Activated T-helper 1 cell treated with anti-CD3 and anti-CD28 coated beads, Interleukin-2, amount 50 U/mL, for 16 hours (primary cell): Measurements from ENCODE around the gene SCFD2.

Experiments used
- DNase-seq, 2 donors: peaks; one replicate each; pipeline ENCODE4 v3.0.0-alpha.2; 2020; ENCODE audit warnings: low read depth in 1 of 2, low spot score in 1 of 2

The SCFD2 gene

DNA sequence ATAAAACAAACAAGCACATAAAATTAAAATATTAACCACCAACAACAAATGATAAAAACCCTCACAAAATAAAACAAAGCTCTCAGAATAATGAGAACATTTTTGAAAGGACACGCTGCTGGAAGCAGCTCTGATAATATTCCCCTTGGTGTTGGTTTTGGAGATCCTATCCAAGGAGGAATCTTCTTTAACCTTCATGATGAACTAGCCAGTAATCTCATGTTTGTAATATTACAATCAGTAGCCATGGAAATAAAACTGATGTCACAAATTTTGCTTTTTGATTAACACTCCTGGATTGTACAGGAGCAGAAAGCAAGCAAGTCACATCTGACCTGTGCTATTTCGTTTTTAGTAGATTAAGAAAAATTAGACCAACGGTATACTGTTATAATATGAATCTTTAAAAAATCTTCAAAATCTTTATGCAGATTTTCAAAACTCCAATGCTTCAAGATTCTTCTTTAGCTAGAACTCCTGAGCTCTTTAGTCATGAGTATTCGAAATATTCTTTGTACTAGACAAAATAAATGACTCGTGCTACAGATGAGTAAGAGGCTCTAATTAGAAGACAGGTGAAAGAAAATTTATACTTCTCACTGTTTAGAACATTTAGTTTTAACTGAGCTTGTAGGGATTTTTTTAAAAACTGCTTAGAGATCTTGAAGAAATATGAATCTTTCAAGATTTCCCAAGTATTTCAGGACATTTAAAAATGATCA, 349.6 kb downstream of the SCFD2 start:
- DNase-seq = no peak

DNA sequence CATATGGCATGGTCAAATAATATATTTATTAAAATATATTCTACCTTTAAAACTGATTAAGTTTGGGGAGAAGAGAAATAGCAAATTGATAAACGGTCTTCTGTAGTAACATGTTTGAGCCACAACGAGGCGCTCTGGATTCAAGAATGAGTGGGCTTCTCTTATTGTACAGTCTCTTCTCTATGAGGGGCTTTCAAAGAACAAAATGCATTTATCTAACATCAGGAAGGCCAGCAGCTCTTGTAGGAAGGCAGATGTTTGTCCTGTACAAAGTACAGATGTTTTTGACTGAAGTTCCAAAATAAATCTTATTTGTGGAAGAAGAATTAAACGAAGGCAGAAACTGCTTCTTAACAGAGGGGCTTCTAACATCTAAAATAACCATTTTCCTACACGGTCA, 350.2 kb downstream of the SCFD2 start:
- no peak for DNase-seq

DNA sequence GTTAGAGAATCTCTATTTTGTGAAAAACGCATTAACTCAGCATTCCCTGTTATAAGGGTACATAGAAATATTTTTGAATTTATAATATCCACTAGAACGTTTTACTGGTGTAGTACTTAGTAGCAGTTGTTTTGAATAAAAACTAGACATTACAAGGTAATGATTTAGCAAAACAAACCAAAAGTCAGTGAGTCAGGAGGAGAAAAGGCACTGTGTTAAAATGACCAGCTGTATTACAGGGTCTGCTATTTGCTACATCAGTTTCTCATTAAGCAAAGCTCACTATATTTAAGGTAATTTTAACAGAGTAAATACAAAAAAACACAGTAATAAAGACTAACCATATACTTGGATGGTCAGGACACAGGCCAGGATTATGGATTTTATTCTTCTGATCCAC, 351.0 kb downstream of the SCFD2 start:
- DNase-seq = no peak

DNA sequence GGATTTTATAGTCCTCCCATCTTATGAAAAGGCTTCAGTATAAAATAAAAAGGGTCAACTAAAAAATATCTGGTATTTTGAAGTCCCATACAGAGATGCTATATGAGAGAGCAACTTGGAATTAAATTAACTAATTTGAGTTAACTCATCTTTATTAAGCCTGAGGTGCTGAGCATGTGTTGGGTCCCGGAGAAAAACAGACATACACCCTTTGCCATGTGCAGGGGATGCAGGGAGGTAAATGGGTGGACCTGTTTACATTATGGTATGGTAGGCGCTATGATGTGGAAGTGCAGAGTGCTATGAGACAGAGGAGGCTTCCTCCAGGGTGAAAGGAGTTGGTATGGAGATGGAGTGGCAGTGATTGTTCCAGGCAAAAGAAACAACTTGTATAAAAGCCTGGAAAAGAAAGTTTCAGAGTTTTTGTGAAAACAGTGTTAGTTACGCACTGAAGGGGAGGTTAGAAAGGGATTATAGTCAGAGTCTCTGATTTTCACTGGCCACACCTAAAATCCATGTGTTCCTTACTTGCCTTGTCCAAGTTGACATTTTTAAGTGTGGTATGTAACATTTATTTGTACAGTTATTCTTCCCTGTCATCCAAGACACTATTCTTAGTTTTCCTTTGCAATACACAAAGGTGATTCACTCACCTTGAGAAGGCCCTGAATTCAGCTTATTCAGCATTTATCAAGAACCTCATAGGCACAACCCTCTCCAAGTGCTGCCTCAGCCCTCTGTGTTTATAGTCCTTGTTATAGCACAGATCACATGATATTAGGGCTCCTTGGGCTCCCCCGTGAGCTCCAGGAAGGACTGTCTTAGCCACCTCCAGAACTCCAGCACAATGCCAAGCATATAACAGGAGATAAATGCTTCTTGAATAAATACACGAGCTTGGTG, 351.7 kb downstream of the SCFD2 start:
- no peak for DNase-seq

DNA sequence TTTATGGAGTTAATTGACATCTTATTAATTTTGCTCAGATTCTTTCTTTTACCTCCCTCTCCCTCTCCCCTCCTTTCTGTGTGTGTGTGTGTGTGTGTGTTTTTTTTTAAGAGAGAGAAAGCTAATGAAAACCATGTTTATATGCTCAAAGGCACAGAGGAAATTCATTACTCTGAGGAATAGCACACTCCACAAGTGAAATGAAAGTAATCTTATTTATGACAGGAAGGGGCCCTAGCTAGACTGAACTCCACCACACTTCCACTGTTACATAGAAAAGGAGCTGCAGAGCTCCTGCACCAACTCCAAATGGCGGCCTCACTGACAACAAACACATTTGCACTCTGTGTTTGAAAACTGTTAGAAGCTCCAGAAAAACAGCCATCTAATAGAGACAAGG, 353.1 kb downstream of the SCFD2 start:
- no peak for DNase-seq

DNA sequence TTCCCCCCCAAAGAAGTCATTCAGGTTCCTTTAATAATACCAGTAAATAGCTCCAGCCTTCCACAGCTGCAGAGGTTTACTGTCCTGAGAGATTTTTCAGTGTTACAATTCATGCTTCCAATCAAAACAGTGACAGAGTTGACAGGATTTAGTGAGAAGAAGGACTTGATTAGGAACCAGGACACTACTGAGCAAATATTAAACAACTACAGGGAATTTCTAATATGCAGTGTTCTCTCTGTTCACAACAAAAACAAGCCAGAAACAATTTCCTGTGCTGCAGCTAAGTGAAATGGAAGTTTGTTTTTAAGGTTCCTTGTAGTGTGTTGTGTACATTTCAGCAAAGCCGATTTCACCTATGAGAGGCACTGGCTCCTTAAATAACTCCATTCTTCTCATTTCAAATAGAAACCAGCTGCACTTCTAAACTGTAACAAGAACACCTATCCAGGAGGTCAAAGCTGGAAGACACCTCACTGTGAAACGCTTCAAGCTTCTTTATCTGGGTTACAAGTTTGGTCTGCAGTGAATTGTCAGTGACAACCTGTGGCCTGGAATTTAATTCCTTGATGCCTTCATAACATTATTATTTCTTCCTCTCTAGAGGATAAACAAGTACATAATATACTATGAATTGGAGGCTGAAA, 354.5 kb downstream of the SCFD2 start:
- DNase-seq = no peak

DNA sequence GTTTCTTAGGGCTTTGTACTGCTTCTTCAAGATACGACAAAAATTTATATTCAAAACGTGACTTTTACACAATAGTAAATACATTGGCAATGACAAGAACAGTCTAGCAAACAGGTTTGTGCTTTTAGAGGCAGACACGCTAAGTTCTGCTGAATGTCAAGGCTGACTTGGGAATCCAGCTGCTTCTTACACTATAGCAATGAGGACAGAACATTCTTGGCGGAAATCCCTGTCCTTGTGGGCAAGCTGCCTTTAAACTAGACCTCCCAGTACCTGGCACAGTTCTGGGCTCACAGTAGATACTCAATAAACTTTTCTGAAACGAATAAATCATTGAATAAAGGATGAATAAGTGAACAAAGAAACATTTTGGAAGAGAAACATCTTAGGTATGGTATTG, 355.5 kb downstream of the SCFD2 start:
- no peak for DNase-seq

DNA sequence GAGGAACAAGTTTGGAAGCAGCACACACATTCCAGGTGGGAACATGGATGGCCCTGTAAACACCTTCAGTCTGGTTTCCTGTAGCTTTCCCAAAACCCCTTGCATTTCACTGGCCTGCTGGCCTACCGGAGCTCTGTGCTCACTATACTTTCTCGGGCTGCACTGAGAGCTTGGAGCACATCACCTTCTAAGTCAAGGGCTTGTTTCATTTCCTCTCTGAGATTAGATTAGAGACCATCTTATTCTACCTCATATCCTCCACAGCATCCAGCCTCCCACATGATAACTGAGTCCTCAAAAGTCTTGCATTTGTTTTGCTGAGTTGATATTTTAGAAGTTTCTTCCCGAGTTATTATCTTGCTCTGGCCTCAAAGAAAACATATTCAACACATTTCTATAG, 356.0 kb downstream of the SCFD2 start:
- no peak for DNase-seq

DNA sequence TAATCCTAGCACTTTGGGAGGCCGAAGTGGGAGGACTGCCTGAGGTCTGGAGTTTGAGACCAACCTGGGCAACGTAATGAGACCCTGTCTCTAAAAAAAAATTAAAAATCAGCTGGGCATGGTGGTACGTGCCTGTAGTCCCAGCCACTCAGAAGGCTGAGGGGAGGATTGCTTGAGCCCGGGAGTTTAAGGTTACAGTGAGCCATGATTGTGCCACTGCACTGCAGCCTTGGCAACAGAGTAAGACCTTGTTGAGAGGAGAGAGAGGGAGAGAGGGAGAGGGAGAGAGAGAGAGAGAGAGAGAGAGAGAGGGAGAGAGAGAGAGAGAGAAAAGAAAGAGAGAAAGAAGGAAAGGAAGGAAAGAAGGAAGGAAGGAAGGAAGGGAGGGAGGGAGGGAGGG, 358.8 kb downstream of the SCFD2 start:
- DNase-seq = no peak

DNA sequence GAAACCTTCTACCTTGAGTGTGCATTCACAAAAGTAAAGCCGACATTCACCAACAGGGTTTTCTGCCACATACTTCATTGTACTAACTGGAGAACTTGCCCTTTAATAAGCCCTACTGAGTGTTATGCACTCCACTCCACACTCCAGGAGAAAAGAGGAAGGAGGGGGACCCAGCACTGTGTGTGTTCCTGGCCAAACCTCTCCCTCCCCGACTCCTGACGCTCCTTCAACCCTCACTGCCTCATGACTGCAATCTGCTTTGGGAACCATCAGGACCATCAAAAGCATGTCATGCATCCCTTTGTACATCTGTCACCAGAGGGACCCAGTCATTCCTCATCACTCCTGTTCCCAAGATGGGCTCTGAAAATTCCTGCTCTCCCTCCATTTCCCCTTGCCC, 360.1 kb downstream of the SCFD2 start:
- no peak for DNase-seq

DNA sequence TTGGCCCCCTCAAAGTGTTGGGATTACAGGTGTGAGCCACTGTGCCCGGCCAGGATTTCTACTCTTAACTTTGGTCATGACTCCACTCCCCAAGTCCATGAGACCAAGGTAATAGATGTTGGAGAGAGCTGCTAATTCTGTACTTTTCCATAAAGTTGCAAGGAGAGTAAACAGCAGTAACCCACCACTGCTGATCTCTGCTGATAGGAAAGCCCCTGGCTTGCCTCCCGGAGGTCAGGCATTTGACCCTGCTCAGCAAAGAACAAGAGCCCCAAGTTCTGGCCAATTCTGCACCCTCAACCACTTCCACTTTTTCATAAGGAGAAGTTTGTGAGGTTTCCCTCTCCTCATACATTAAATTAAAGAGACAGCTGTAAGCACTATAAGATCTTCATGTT, 360.7 kb downstream of the SCFD2 start:
- DNase-seq = no peak

DNA sequence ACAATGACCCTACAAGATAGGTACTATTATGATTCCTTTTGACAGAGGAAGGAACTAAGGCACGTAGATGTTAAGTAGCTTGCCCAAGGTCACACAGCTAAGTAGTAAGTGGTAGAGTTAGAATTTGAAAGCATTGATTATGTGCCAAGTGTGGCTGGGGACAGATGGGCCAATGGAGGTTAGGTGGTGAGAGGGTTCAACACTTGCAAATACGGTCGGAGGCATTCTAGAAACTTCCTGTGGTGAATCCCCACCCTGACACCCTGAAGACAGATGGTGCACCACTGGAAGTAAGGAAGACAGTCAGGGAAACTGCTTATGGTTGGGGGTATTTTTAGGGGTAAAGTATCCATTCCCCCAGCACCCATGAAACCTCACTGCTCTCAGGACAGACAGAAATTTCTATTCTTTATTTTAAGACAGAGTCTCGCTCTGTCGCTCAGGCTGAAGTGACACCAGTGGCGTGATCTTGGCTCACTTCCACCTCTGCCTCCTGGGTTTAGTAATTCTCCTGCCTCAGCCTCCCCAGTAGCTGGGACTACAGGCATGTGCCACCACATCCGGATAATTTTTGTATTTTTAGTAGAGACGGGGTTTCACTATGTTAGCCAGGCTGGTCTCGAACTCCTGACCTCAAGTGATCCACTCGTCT, 361.2 kb downstream of the SCFD2 start:
- no peak for DNase-seq

DNA sequence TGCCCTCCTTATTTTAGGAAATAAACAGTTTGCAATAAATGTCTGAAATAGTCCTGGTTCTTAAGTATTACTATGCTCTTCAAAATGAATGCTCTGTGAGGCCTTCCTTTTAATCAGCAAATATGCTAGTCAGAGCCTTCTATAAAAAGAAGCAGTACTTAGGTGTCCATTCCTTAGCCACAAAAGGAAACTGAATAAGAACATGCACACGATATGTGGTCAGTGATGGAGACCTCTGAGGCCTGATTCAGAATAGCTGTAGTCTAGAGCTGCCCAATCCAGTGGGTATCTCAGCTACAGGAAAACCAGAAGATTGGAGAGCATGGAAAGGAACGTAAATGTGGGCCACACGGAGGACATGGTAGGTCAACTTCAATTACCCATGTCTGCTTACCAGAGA, 361.9 kb downstream of the SCFD2 start:
- DNase-seq = no peak

DNA sequence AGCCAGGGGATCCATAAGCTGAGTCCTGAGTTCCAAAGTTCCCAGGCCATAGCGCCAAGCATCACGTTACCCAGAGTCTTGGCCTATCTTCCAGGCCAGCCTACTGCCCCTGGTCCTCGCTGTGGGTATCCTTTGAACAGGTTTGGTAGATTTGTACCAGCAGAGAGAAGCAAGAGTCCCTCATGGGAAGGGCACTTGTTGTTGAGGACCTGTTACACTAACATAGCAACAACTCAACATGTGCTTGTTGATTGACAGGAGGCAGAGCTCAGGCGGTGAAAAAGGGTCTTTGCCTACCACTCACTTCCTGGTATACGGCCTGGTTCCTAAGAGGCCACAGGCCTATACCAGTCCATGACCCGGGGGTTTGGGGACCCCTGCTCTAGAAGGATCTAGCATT, 365.3 kb downstream of the SCFD2 start:
- no peak for DNase-seq

DNA sequence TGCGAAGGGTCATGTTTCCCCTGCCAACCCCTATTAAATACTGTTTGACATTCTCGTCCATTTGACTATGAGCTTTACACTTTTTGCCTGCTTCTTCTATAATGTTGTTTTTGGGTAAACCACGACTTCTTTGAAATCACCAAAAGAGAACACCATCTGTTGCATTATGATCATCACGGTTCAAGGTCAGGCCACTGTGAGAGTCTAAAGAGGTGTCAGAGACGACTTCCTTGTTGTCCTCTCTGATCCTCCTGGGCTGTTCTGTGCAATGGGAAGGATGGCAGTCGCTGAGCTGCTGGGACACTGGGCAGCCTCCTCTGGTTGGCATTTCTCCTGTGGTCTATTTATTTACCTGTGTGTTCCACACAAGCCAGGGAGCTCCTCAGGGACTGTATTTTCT, 366.2 kb downstream of the SCFD2 start:
- DNase-seq = no peak

DNA sequence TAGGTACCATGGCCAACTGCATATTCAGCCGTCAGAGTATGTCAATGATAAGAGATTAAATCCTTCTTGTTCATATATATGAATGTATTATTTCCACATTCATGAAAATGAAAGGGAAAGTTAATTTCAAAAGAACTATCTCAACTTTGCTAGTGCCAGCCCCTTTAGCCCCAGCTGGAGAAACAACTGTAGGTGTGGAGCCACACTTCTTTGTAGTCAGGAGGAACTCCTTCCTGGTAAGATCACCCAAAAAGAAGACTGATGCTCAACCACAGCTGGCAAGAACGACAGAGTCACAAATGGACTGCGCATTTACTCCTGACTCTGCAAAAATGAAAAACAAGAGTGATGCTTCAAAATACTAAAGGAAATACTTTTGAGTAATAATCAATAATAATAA, 367.4 kb downstream of the SCFD2 start:
- DNase-seq = no peak

DNA sequence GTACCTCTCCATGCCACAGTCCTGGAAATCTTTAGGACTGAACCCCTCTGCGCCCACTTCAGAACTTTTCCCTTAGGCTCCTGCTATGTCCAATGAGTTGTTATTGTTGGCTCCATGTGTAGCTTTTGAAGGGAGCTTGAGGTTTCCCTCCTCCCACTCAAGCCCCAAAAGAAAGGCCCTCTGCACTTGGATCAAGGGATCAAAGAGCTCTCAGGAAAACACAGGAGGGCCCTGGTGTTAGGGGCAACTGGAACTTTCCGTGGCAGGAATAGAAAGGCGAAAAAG, 368.8 kb downstream of the SCFD2 start:
- DNase-seq = no peak

DNA sequence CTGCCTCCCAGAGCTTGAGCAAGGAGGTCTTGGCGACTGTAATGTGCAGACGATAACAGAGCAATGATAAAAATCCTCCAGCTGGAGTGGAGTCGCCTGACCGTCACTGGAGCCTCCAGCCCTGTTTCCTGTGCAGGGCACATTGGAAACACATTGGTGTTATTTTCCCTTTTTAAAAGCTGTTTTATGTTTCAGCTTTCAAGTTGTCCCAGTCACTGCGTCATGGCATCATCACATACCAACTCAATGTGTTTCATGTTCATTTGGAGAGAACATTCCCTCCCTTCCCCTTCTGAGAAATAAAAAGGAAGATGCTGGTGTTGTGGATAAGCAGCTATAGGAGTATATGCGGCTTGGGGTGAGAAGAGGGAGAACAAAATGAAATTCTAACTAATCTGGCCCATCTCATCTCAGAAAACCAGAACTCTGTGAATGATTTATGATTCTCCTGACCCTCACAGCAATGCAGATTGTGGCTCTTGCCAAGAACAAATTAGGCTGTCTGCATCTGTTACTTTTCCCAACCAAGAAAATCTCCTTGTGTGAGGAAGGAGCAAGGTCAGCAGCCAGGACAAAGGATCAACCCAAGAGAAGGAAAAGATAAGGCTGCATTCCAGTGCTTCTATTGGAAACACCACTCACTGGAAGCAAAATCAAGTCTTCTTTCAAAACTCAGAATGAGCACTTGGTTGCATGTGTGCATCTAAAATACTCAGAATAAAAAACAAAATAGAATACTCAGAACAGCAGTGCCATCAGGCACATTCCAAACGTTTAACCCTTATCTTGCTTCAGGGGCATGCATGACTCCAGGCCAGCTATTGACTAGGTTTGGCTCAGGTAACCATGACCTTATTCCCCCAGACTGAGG, 369.4 kb downstream of the SCFD2 start:
- DNase-seq = no peak

DNA sequence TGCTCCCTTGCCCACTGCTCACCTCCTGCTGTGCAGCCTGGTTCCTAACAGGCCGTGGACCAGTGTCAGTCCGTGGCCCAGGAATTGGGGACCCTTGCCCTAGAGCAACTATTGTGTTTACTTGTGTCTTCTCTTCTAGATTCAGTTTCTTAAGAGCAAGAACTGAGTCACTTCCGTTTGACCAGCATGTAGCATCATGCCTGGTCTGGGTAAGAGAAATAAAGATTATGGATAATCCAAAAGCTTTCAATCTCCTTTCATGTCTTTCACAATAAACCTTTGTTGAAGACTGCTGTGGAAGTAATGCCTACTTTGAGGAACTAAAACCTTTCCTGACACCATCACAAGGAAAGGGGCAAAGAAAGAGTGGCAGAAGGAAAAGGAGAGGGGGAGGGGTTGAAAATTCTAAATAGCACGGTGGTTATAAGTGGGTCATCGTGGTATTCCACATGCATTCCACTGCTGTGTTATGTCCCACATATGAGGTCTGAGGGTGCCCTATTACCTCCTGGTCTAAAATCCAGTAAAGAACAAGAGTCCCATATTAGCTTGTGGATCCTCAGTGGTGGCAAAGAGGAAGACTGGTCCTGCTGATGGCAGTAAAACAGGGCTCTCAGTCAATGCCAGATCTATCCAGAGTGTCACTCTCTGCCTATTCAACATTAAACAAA, 370.4 kb downstream of the SCFD2 start:
- DNase-seq = no peak

DNA sequence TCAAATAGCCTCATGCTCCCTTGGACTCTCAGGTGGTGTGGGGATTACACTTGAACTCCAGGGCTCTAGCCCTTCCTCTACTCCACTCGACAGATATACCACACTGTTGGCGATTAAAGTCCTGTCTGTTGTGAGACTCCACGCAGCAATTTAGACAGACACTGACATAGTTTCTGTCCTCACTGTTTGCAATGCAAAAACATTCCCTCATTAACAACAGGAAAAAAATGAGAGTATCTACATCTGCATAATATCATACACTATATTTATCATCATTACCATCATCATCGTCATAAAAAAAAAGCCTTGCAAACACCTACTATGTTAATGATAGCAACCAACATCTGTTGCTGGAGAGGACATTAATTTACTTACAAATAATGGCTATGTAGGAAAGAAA, 371.3 kb downstream of the SCFD2 start:
- DNase-seq = no peak
